ENCODE measurements around the gene NFKBIB.
A peak's percentile ranks its signal among the peaks of the same experiment; 100 is the strongest.
"Not testable (repeated sequence)": the region's sequence is repeated elsewhere in the genome, so short reads cannot be mapped to it uniquely, and the experiment has no call there.

NFKBIB gene

GRCh38 chr19:38928391-38929001 lies 28.7 kb downstream of the NFKBIB start:
- DNase-seq (ENCODE audit: low spot score) = no peak

GRCh38 chr19:38929929-38930775 lies 30.4 kb downstream of the NFKBIB start, which contains the start of gene SARS2:
TSS of gene SARS2 (minus strand) at chr19:38930763. CDS start at chr19:38930736, 27 bp downstream.
- DNase-seq (ENCODE audit: low spot score) = peak; percentile 94

GRCh38 chr19:38930776-38931520 lies 31.2 kb downstream of the NFKBIB start, which contains the start of gene MRPS12:
TSS of gene MRPS12 (plus strand) at chr19:38930944. CDS start at chr19:38931295, 351 bp downstream.
- peak; percentile 99 for DNase-seq (ENCODE audit: low spot score)

- DNase-seq (ENCODE audit: low spot score) = no peak
Measured at GRCh38 chr19:38931521-38931793, 31.7 kb downstream of the NFKBIB start.

GRCh38 chr19:38932425-38933179 lies 32.8 kb downstream of the NFKBIB start:
- DNase-seq (ENCODE audit: low spot score) = peak; percentile 30

- DNase-seq (ENCODE audit: low spot score) = no peak
Measured at GRCh38 chr19:38933544-38933943, 33.8 kb downstream of the NFKBIB start.

GRCh38 chr19:38939957-38940356 lies 40.2 kb downstream of the NFKBIB start:
- no peak for DNase-seq (ENCODE audit: low spot score)

GRCh38 chr19:38941466-38941865 lies 41.7 kb downstream of the NFKBIB start:
- DNase-seq (ENCODE audit: low spot score) = not testable (repeated sequence)

GRCh38 chr19:38941979-38942378 lies 42.2 kb downstream of the NFKBIB start:
- no peak for DNase-seq (ENCODE audit: low spot score)

- DNase-seq (ENCODE audit: low spot score) = no peak
Measured at GRCh38 chr19:38942471-38943181, 42.9 kb downstream of the NFKBIB start.

- no peak for DNase-seq (ENCODE audit: low spot score)
Measured at GRCh38 chr19:38944981-38945506, 45.3 kb downstream of the NFKBIB start.

- no peak for DNase-seq (ENCODE audit: low spot score)
Measured at GRCh38 chr19:38945562-38946228, 45.9 kb downstream of the NFKBIB start.

GRCh38 chr19:38946229-38947010 lies 46.7 kb downstream of the NFKBIB start:
- DNase-seq (ENCODE audit: low spot score) = no peak

- DNase-seq (ENCODE audit: low spot score) = no peak
Measured at GRCh38 chr19:38949580-38950367, 50.0 kb downstream of the NFKBIB start.

- no peak for DNase-seq (ENCODE audit: low spot score)
Measured at GRCh38 chr19:38951187-38951586, 51.4 kb downstream of the NFKBIB start.

- peak; percentile 74 for DNase-seq (ENCODE audit: low spot score)
Measured at GRCh38 chr19:38952395-38953165, 52.8 kb downstream of the NFKBIB start.

GRCh38 chr19:38953677-38954076 lies 53.9 kb downstream of the NFKBIB start:
- DNase-seq (ENCODE audit: low spot score) = no peak

- no peak for DNase-seq (ENCODE audit: low spot score)
Measured at GRCh38 chr19:38956264-38956663, 56.5 kb downstream of the NFKBIB start.
